Mesenchymal stem cell (in vitro differentiated cells and primary cell): ENCODE measurements around the gene CCDC51.
A peak's percentile ranks its signal among the peaks of the same experiment; 100 is the strongest.

Source experiments
- DNase-seq: peaks from one replicate; pipeline ENCODE4 v3.0.0-alpha.2; 2013
- H2AFZ ChIP-seq: one replicate; pipeline ENCODE4 v1.6.1; 2013; ENCODE audit warnings: low read depth, mild to moderate bottlenecking, control low read depth, inconsistent platforms, low read length, moderate library complexity
- H2AK5ac ChIP-seq: 2 replicates; pipeline ENCODE4 v1.6.1; 2013; ENCODE audit warnings: low read length, moderate library complexity, mild to moderate bottlenecking, inconsistent platforms; ENCODE audit not compliant: severe bottlenecking
- H2BK120ac ChIP-seq: one replicate; pipeline ENCODE4 v1.6.1; 2013; ENCODE audit warnings: low read depth, mild to moderate bottlenecking, inconsistent platforms, low read length, moderate library complexity
- H2BK12ac ChIP-seq, 2 experiments: one replicate each; pipeline ENCODE4 v1.6.1; 2013; ENCODE audit warnings: inconsistent platforms in 2 of 2, low read length in 2 of 2, mild to moderate bottlenecking in 2 of 2, moderate library complexity in 2 of 2, control low read depth in 1 of 2
- H2BK15ac ChIP-seq: one replicate; pipeline ENCODE4 v1.6.1; 2013; ENCODE audit warnings: mild to moderate bottlenecking, low read depth, inconsistent platforms; ENCODE audit not compliant: poor library complexity, severe bottlenecking
- H2BK5ac ChIP-seq: 2 replicates; pipeline ENCODE4 v1.6.1; 2013; ENCODE audit warnings: low read depth, mild to moderate bottlenecking, low read length, control low read depth, inconsistent platforms; ENCODE audit not compliant: poor library complexity, severe bottlenecking
- H3K14ac ChIP-seq, 2 experiments: one replicate each; pipeline ENCODE4 v1.6.1; 2013; ENCODE audit warnings: inconsistent platforms in 2 of 2, low read length in 2 of 2, control low read depth in 1 of 2, mild to moderate bottlenecking in 1 of 2, moderate library complexity in 1 of 2
- H3K18ac ChIP-seq, 2 experiments: one replicate each; pipeline ENCODE4 v1.6.1; 2013; ENCODE audit warnings: inconsistent platforms in 2 of 2, low read length in 2 of 2, control low read depth in 1 of 2, low read depth in 1 of 2, mild to moderate bottlenecking in 1 of 2
- H3K23ac ChIP-seq, 2 experiments: one replicate each; pipeline ENCODE4 v1.6.1; 2013; ENCODE audit warnings: inconsistent platforms in 2 of 2, low read length in 2 of 2, mild to moderate bottlenecking in 2 of 2, moderate library complexity in 2 of 2, control low read depth in 1 of 2
- H3K27ac ChIP-seq: 2 replicates; pipeline ENCODE4 v1.5.1; 2013; ENCODE audit warnings: mild to moderate bottlenecking, moderate library complexity, low read length, control low read depth, inconsistent platforms; ENCODE audit not compliant: poor library complexity, severe bottlenecking
- H3K27me3 ChIP-seq, 2 experiments: 2 replicates each; pipeline versions ENCODE4 v1.6.1 to v1.7.0; 2013; ENCODE audit warnings: low read length in 2 of 2, mild to moderate bottlenecking in 2 of 2, moderate library complexity in 2 of 2, control low read depth in 1 of 2, inconsistent platforms in 1 of 2; ENCODE audit not compliant: control insufficient read depth in 1 of 2, insufficient read depth in 1 of 2
- H3K36me3 ChIP-seq, 2 experiments: 2 replicates each; pipeline versions ENCODE4 v1.6.1 to v1.7.0; 2013; ENCODE audit warnings: low read length in 2 of 2, control low read depth in 1 of 2, inconsistent platforms in 1 of 2, low read depth in 1 of 2, mild to moderate bottlenecking in 1 of 2; ENCODE audit not compliant: insufficient read depth in 2 of 2, control insufficient read depth in 1 of 2
- H3K4ac ChIP-seq, 2 experiments: one replicate each; pipeline ENCODE4 v1.6.1; 2013; ENCODE audit warnings: inconsistent platforms in 2 of 2, low read length in 2 of 2, mild to moderate bottlenecking in 2 of 2, moderate library complexity in 2 of 2, control low read depth in 1 of 2, low read depth in 1 of 2
- H3K4me1 ChIP-seq: 2 replicates; pipeline ENCODE4 v1.6.1; 2013; ENCODE audit warnings: low read depth, low read length, control low read depth; ENCODE audit not compliant: control insufficient read depth, insufficient read depth
- H3K4me2 ChIP-seq: 2 replicates; pipeline ENCODE4 v1.6.1; 2013; ENCODE audit warnings: low read length, mild to moderate bottlenecking, inconsistent platforms; ENCODE audit not compliant: poor library complexity, severe bottlenecking
- H3K4me3 ChIP-seq, 2 experiments: 2 replicates each; pipeline versions ENCODE4 v1.5.1 to v1.7.0; 2013; ENCODE audit warnings: low read length in 2 of 2, mild to moderate bottlenecking in 2 of 2, control low read depth in 1 of 2, low read depth in 1 of 2; ENCODE audit not compliant: insufficient read depth in 1 of 2
- H3K79me1 ChIP-seq: replicated peaks from 2 replicates; pipeline ENCODE4 v1.6.1; 2013; ENCODE audit warnings: mild to moderate bottlenecking, control low read depth, low read length, inconsistent platforms; ENCODE audit not compliant: poor library complexity, severe bottlenecking
- H3K9ac ChIP-seq: 2 replicates; pipeline ENCODE4 v1.7.0; 2013; ENCODE audit warnings: mild to moderate bottlenecking, low read length, moderate library complexity
- H3K9me3 ChIP-seq: 2 replicates; pipeline ENCODE4 v1.7.0; 2013; ENCODE audit warnings: mild to moderate bottlenecking, low read length; ENCODE audit not compliant: control insufficient read depth
- H4K8ac ChIP-seq: one replicate; pipeline ENCODE4 v1.6.1; 2013; ENCODE audit warnings: inconsistent platforms, mild to moderate bottlenecking, low read length, moderate library complexity
- H4K91ac ChIP-seq: one replicate; pipeline ENCODE4 v1.6.1; 2013; ENCODE audit warnings: mild to moderate bottlenecking, low read length, inconsistent platforms
- WGBS: methylation state at CpG from one replicate; pipeline ENCODE4 v1.1.7; 2013; ENCODE audit warnings: mixed read lengths; 5-methylcytosine and 5-hydroxymethylcytosine counted together

The CCDC51 gene

DNA sequence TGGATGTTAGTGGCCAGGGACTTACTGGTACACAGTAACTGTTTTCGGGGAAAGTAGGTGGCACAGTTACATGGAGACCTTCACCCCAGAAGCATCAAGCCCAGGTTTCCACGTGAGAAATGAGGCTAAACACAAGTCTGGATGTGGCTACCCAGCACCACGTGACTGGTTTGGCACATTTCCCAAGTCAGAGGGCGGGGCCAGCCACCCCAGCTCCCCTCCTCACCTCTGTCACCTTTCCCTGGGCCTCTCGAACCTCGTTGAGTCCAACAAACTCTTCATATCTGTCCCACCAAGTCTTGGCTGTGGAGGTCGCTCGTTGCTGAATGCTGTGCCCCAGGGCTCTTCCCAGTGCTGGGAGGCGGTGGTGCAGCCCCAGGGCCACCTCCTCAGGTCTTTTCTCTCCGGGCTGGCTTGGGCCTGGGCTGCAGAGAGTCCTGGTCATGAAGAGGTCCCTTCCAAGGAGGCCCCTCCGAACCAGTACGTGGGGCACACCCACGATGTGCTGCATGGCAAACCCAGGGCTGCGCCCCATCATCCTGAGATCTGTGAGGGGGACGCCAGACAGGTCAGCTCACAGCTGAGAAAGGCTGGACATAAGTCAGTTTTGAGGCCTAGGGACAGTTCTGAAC lies 5.2 kb downstream of the CCDC51 start:
- H3K23ac ChIP-seq: no peak overlapping the region
- H2BK15ac ChIP-seq: no peak overlapping the region
- no peak overlapping the region for H2BK120ac ChIP-seq
- H3K79me1 ChIP-seq: peaks cover 21% of the 10 kb centered on the region
- H3K9me3 ChIP-seq: no peaks in the 10 kb centered on the region
- peak overlapping the region; percentile 72 for H3K9ac ChIP-seq
- H2AK5ac ChIP-seq: peak overlapping the region; percentile 27
- H3K36me3 ChIP-seq: peaks cover 24 to 29% of the 10 kb centered on the region in 2 experiments
- no peak overlapping the region for H3K4me2 ChIP-seq
- H3K27me3 ChIP-seq: no peaks in the 10 kb centered on the region
- H3K14ac ChIP-seq: no peak overlapping the region
- H4K8ac ChIP-seq: peak overlapping the region; percentile 0
- no peak overlapping the region for H2BK5ac ChIP-seq
- peaks cover 34% of the 10 kb centered on the region for H3K4me1 ChIP-seq
- 93% methylated on average over 15 of the region's 15 CpGs for WGBS
- no peak overlapping the region for H3K18ac ChIP-seq
- H4K91ac ChIP-seq: no peak overlapping the region
- H3K4ac ChIP-seq: no peak overlapping the region
- H3K4me3 ChIP-seq: peak overlapping the region in 1 of 2 experiments; percentile 72
- H2BK12ac ChIP-seq: no peak overlapping the region
- H3K27ac ChIP-seq: no peak overlapping the region
- DNase-seq: no peak
- no peak overlapping the region for H2AFZ ChIP-seq

DNA sequence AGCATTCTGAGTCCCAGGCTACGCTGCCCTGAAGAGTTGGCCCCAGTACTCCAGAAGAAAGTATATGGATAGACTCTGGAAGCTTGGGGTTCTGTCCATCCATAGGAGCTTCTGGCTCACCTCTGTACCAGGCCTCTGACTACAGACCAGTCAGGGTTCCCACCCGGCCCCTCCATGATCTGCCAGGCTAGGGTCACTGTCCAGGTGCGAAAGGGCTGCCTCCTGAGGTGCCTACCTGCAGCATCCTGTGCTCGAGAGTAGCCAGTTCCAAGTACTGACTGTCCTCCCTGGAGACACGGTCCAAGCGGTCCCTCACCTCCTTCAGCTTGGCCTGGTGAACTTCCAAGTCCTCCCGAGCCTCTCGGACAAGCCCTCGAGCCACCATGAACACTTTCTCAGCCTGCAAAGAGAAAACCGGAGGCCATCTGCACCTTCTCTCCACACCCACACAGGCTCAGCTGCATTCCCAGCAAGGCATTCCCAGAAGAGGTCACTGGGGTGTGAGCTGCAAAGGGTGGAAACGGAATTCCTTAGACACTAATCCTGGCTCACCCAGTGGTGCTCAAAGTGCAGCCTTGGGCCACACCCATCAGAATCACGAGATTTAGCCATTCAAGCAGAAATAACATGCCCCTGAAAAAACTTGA lies 6.3 kb downstream of the CCDC51 start:
- no peak overlapping the region for H3K14ac ChIP-seq

DNA sequence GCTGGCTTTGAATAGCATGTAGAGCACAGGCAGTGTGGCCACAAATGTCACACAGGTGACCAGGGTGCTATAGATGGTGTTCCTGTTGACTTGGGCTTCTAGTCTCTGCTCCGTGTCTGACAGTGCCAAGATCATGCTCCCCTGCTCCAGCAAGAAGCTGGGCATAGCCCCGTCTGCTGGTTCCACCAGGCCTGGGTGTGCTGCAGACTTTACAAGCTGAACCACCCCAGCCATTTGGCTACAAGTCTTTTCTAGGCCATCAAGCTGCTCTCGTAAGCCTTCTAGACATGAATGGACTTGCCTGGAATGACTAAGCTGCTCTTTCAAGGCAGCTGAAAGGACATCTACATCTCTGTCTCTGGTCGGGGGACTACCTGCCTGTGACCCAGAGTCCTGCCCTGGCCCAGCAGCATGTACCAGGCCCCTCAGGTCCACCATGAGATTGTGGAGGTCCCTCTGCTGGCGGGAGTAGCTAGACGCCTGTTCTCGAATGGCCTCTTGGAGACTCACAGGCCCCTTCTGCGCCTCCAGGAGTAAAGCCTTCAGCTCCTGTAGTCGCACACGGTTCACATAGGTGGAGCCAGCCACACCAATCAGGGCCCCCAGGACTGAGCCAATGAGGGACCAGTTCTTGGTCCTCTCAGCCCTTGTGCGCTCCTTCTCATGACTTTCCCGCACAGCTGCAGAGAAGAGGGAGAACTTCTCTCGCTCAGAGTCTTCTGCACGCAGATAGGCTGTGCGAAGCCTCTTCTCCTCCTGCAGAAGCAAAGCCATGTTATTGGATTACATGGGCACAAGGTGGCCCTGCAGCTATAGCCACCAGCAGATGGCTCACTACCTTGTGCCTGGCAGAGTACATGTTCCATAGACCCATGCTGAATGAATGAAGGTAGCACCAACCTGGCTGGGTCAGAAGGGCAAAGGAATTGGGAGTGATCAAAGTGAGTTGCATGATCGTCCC lies 7.2 kb downstream of the CCDC51 start:
- Histone ChIP-seq H3K14ac (no peak overlapping the region), H3K4me2 (no peak overlapping the region), H3K27ac (no peak overlapping the region), H3K9me3 (no peaks in the 10 kb centered on the region), H3K4me3 (peak overlapping the region in 1 of 2 experiments; percentile 72), H2AFZ (no peak overlapping the region), H3K9ac (peak overlapping the region; percentile 72), H3K4ac (no peak overlapping the region), H4K91ac (peak overlapping the region; percentile 23), H3K23ac (no peak overlapping the region), H4K8ac (peak overlapping the region; percentile 8), H2AK5ac (peak overlapping the region; percentile 36), H3K18ac (no peak overlapping the region), H2BK12ac (no peak overlapping the region), H3K27me3 (no peaks in the 10 kb centered on the region), H2BK15ac (no peak overlapping the region), H3K36me3 (peaks cover 24 to 29% of the 10 kb centered on the region in 2 experiments), H3K4me1 (peaks cover 36% of the 10 kb centered on the region), H3K79me1 (peaks cover 14% of the 10 kb centered on the region), H2BK5ac (no peak overlapping the region), H2BK120ac (no peak overlapping the region)
- WGBS: 87% methylated on average over 16 of the region's 16 CpGs
- DNase-seq: no peak

More for the DNA sequence above, 6.3 kb downstream of the CCDC51 start:
- Histone ChIP-seq H3K4me1 (peaks cover 30% of the 10 kb centered on the region), H3K23ac (no peak overlapping the region), H3K27ac (no peak overlapping the region), H3K27me3 (no peaks in the 10 kb centered on the region), H2BK12ac (no peak overlapping the region), H3K4ac (no peak overlapping the region), H2AFZ (no peak overlapping the region), H3K4me2 (no peak overlapping the region), H4K91ac (no peak overlapping the region), H2AK5ac (no peak overlapping the region), H3K4me3 (peak overlapping the region in 1 of 2 experiments; percentile 72), H3K9ac (peak overlapping the region; percentile 72), H2BK120ac (no peak overlapping the region), H3K18ac (no peak overlapping the region), H2BK15ac (no peak overlapping the region), H4K8ac (no peak overlapping the region), H3K79me1 (peaks cover 17% of the 10 kb centered on the region), H3K36me3 (peaks cover 24 to 29% of the 10 kb centered on the region in 2 experiments), H3K9me3 (no peaks in the 10 kb centered on the region), H2BK5ac (no peak overlapping the region)
- DNase-seq: no peak
- 93% methylated on average over 12 of the region's 12 CpGs for WGBS
